Activated naive CD4-positive, alpha-beta T cell treated with anti-CD3 and anti-CD28 coated beads, Interleukin-2, amount 50 U/mL, for 24 hours (primary cell): ENCODE measurements around the gene FGF16.

Experiments used
- H3K27ac Mint-ChIP-seq: one replicate; pipeline ENCODE4 v1.8.0; 2021; ENCODE audit warnings: mild to moderate bottlenecking, mixed read lengths
- H3K27me3 Mint-ChIP-seq: one replicate; pipeline ENCODE4 v1.8.0; 2021; ENCODE audit warnings: mixed read lengths
- H3K36me3 Mint-ChIP-seq: one replicate; pipeline ENCODE4 v1.8.0; 2021; ENCODE audit warnings: mixed read lengths
- H3K4me1 Mint-ChIP-seq: one replicate; pipeline ENCODE4 v1.8.0; 2021; ENCODE audit warnings: mixed read lengths
- H3K4me3 Mint-ChIP-seq: one replicate; pipeline ENCODE4 v1.8.0; 2021; ENCODE audit warnings: mild to moderate bottlenecking, mixed read lengths
- H3K9me3 Mint-ChIP-seq: one replicate; pipeline ENCODE4 v1.8.0; 2021; ENCODE audit warnings: mixed read lengths

The FGF16 gene

GRCh38 chrX:77502951-77503525, 55.8 kb downstream of the FGF16 start:
- H3K36me3 Mint-ChIP-seq = peaks cover 4% of the 10 kb centered on the region
- no peak overlapping the region for H3K4me3 Mint-ChIP-seq
- peaks cover 10% of the 10 kb centered on the region for H3K4me1 Mint-ChIP-seq
- no peaks in the 10 kb centered on the region for H3K9me3 Mint-ChIP-seq
- H3K27me3 Mint-ChIP-seq = no peaks in the 10 kb centered on the region
- peak overlapping the region; percentile 83 for H3K27ac Mint-ChIP-seq

GRCh38 chrX:77505227-77505626, 58.0 kb downstream of the FGF16 start:
- peaks cover 6% of the 10 kb centered on the region for H3K36me3 Mint-ChIP-seq
- H3K27me3 Mint-ChIP-seq = no peaks in the 10 kb centered on the region
- no peak overlapping the region for H3K4me3 Mint-ChIP-seq
- H3K9me3 Mint-ChIP-seq = no peaks in the 10 kb centered on the region
- H3K27ac Mint-ChIP-seq = peak overlapping the region; percentile 53
- peaks cover 10% of the 10 kb centered on the region for H3K4me1 Mint-ChIP-seq
